Stomach (tissue), 9 donors: ENCODE measurements around the gene DOP1B. TPM values are rescaled to one million over a fixed set of nuclear protein-coding genes. Genes with fewer than 3 reads are reported as not detected.
"Not testable (repeated sequence)": the region's sequence is repeated elsewhere in the genome, so short reads cannot be mapped to it uniquely, and the experiment has no call there.

ENCODE experiments used
- DNase-seq, 2 donors: peaks; one replicate each; pipeline versions ENCODE4 v3.0.0 to v3.0.0-alpha.2; 2013 to 2019
- H3K27ac ChIP-seq, 5 donors: fragments of 200-600 bp in 4 of 5; sonication (generic) in 4 of 5; one replicate each; pipeline ENCODE4 v1.5.1; 2013 to 2019; ENCODE audit warnings: mild to moderate bottlenecking in 1 of 5, moderate library complexity in 1 of 5
- H3K27me3 ChIP-seq, 3 donors: fragments of 200-600 bp; sonication (generic); one replicate each; pipeline ENCODE4 v1.5.1; 2017 to 2019; ENCODE audit warnings: mixed run types in 1 of 3
- H3K36me3 ChIP-seq, 4 donors: fragments of 200-600 bp; sonication (generic); 1 replicate in 3 of 4; 2 replicates in 1 of 4; pipeline ENCODE4 v1.5.1; 2016 to 2019
- H3K4me1 ChIP-seq, 4 donors: fragments of 200-600 bp; sonication (generic); one replicate each; pipeline ENCODE4 v1.5.1; 2016 to 2019
- H3K4me3 ChIP-seq, 4 donors: fragments of 200-600 bp; sonication (generic) in 3 of 4; one replicate each; pipeline ENCODE4 v1.5.1; 2016 to 2019; ENCODE audit warnings: mild to moderate bottlenecking in 1 of 4
- H3K9me3 ChIP-seq, 4 donors: fragments of 200-600 bp; sonication (generic); one replicate each; pipeline ENCODE4 v1.5.1; 2016 to 2019
- CTCF ChIP-seq, 7 experiments: fragments of 450-650 bp in 4 of 7; fragments of 200-600 bp in 3 of 7; sonication (generic) in 3 of 7; IDR thresholded peaks; one replicate each; pipeline ENCODE4 v1.5.1; 2016 to 2019; ENCODE audit warnings: antibody characterized with exemption in 7 of 7, control low read depth in 2 of 7, mild to moderate bottlenecking in 1 of 7
- EP300 ChIP-seq: sonication (generic); formaldehyde crosslinking; IDR thresholded peaks from one replicate; pipeline ENCODE4 v1.6.1; 2017; ENCODE audit warnings: antibody characterized with exemption
- POLR2A ChIP-seq, 4 donors: fragments of 450-650 bp; IDR thresholded peaks; one replicate each; pipeline ENCODE4 v1.6.1; 2016; ENCODE audit warnings: antibody characterized with exemption in 4 of 4, control low read depth in 2 of 4, mild to moderate bottlenecking in 1 of 4, moderate library complexity in 1 of 4
- POLR2AphosphoS5 ChIP-seq, 3 donors: sonication (generic); formaldehyde crosslinking; IDR thresholded peaks; one replicate each; pipeline ENCODE4 v1.6.1; 2016; ENCODE audit warnings: antibody characterized with exemption in 3 of 3
- WGBS, 5 donors: extraction: QIAGEN DNeasy Blood & Tissue Kit in 3 of 5; methylation state at CpG; one replicate each; pipeline versions ENCODE4 v1.1.5 to v1.1.7; 2013 to 2018; 5-methylcytosine and 5-hydroxymethylcytosine counted together
- intact Hi-C: fragments of 100-400 bp; cut with DNase I; formaldehyde crosslinking; loops from one replicate; pipeline ENCODE4 v1.15.1; 2023; ENCODE audit warnings: low total_unique reads
- polyA plus RNA-seq, 3 donors: library from polyadenylated mRNA; stranded (reverse); fragments of 200-250 nt; gene quantifications; one replicate each; pipeline ENCODE4 v1.2.3, GENCODE V29; 2013
- total RNA-seq, 5 donors: library from RNA; depleted of rRNA; stranded (reverse); fragments of >200 nt; gene quantifications; one replicate each; pipeline versions ENCODE4 v1.1.0 to v1.2.3, GENCODE V29; 2014 to 2016
- donor health status: healthy with polysubstance abuse.
- donor health status: Bipolar disorder and iron deficiency.
- donor health status: healthy.

The DOP1B gene
- total and polyA plus RNA-seq, 8 donors = 4.1 to 63.2 (median 35.0) TPM

GRCh38 chr21:36194024-36194423, 37.4 kb downstream of the DOP1B start:
- H3K36me3 ChIP-seq = peaks cover 0 to 5% (median 2%) of the 10 kb centered on the region in 4 donors
- no peaks in the 10 kb centered on the region for H3K27me3 ChIP-seq
- peak overlapping the region in 3 of 5 donors; percentile 25 to 52 (median 28) for H3K27ac ChIP-seq
- peak; percentile 30 to 50 for DNase-seq
- TF ChIP-seq POLR2A (IDR thresholded peaks at IDR 0.05) = no peak
- H3K4me3 ChIP-seq = no peak overlapping the region
- H3K4me1 ChIP-seq = peaks cover 22 to 60% (median 49%) of the 10 kb centered on the region in 4 donors
- no peaks in the 10 kb centered on the region for H3K9me3 ChIP-seq
- WGBS, 5 donors = 31 to 54% (median 47%) methylated on average over 3 of the region's 3 CpGs
- intact Hi-C loops = no loop called here

- WGBS, 5 donors = 69 to 84% (median 80%) methylated on average over 1 of the region's 1 CpG
- DNase-seq = no peak
- Histone ChIP-seq H3K4me1 (peaks cover 17 to 52% (median 39%) of the 10 kb centered on the region in 4 donors), H3K9me3 (no peaks in the 10 kb centered on the region), H3K36me3 (peaks cover 0 to 21% (median 15%) of the 10 kb centered on the region in 4 donors), H3K27ac (peak overlapping the region in 4 of 5 donors; percentile 29 to 60 (median 48)), H3K4me3 (no peak overlapping the region), H3K27me3 (no peaks in the 10 kb centered on the region)
- intact Hi-C loops = no loop called here
- TF ChIP-seq CTCF (IDR thresholded peaks at IDR 0.05) (no peak), POLR2AphosphoS5 (IDR thresholded peaks at IDR 0.05) (peak in 1 of 3 donors; percentile 62)
These were observed 39.0 kb downstream of the DOP1B start for GRCh38 chr21:36195613-36196012.

GRCh38 chr21:36199021-36199420, 42.4 kb downstream of the DOP1B start:
- no peak overlapping the region for H3K27ac ChIP-seq
- H3K4me1 ChIP-seq = peaks cover 35 to 69% (median 44%) of the 10 kb centered on the region in 4 donors
- H3K36me3 ChIP-seq = peaks cover 0 to 25% (median 20%) of the 10 kb centered on the region in 4 donors
- no peak for TF ChIP-seq CTCF (IDR thresholded peaks at IDR 0.05)
- TF ChIP-seq POLR2A (IDR thresholded peaks at IDR 0.05) = no peak
- TF ChIP-seq EP300 = no peak
- TF ChIP-seq POLR2AphosphoS5 (IDR thresholded peaks at IDR 0.05) = no peak
- no peak overlapping the region for H3K4me3 ChIP-seq
- DNase-seq = no peak
- H3K9me3 ChIP-seq = no peaks in the 10 kb centered on the region
- no peaks in the 10 kb centered on the region for H3K27me3 ChIP-seq
- WGBS, 5 donors = 53 to 72% (median 60%) methylated on average over 9 of the region's 9 CpGs
- intact Hi-C loops = no loop called here

- peaks cover 0 to 25% (median 20%) of the 10 kb centered on the region in 4 donors for H3K36me3 ChIP-seq
- peaks cover 30 to 68% (median 40%) of the 10 kb centered on the region in 4 donors for H3K4me1 ChIP-seq
- intact Hi-C loops, H3K27me3 ChIP-seq, DNase-seq, H3K4me3 ChIP-seq, H3K27ac ChIP-seq, H3K9me3 ChIP-seq: not testable (repeated sequence)
- WGBS, 5 donors = 87 to 96% (median 93%) methylated on average over 5 of the region's 5 CpGs
These were observed 43.0 kb downstream of the DOP1B start for GRCh38 chr21:36199575-36199974.

- H3K4me1 ChIP-seq = peaks cover 25 to 64% (median 35%) of the 10 kb centered on the region in 4 donors
- DNase-seq = no peak
- no peak overlapping the region for H3K4me3 ChIP-seq
- TF ChIP-seq EP300 (no peak), CTCF (IDR thresholded peaks at IDR 0.05) (no peak), POLR2A (IDR thresholded peaks at IDR 0.05) (no peak), POLR2AphosphoS5 (IDR thresholded peaks at IDR 0.05) (no peak)
- no peaks in the 10 kb centered on the region for H3K27me3 ChIP-seq
- intact Hi-C loops = loop anchor here (10.0 kb wide), 1 partner anchor 55 kb away; no protein-coding TSS in a partner anchor
- 92 to 95% (median 94%) methylated on average over 23 of the region's 23 CpGs for WGBS, 5 donors
- peaks cover 0 to 25% (median 20%) of the 10 kb centered on the region in 4 donors for H3K36me3 ChIP-seq
- H3K27ac ChIP-seq = no peak overlapping the region
- no peaks in the 10 kb centered on the region for H3K9me3 ChIP-seq
These were observed 43.5 kb downstream of the DOP1B start for GRCh38 chr21:36200081-36200561.
